SK-N-SH (cell line): ENCODE measurements around the gene CKS2. TPM values are rescaled to one million over a fixed set of nuclear protein-coding genes. Genes with fewer than 3 reads are reported as not detected.

ENCODE experiments used
- CTCF ChIA-PET: fragments of 300-600, 350-600 bp; formaldehyde crosslinking; extraction: SDS; loops from one replicate; lab custom pipeline; 2021; lab: Yijun Ruan, JAX
- POLR2A ChIA-PET: fragments of 350-600 bp; sonication (Branson Sonifier 250); formaldehyde crosslinking; extraction: SDS; loops from one replicate; lab custom pipeline; 2020; ENCODE audit warnings: antibody characterized with exemption, inconsistent platforms; lab: Yijun Ruan, JAX
- DNase-seq: peaks from one replicate; pipeline ENCODE4 v3.0.0; 2012
- H2AFZ ChIP-seq: fragments of 200-600 bp; sonication (generic); 2 replicates; pipeline ENCODE4 v1.8.1; 2016; ENCODE audit warnings: antibody characterized with exemption, mild to moderate bottlenecking, low read depth
- H3F3A ChIP-seq: fragments of 200-600 bp; sonication (generic); replicated peaks from 2 replicates; pipeline ENCODE3; 2016; ENCODE audit warnings: antibody characterized with exemption, mild to moderate bottlenecking; ENCODE audit not compliant: insufficient read depth
- H3K27ac ChIP-seq, 2 experiments: fragments of 200-500 bp in 1 of 2; fragments of 200-600 bp in 1 of 2; sonication (Bioruptor generic) in 1 of 2; sonication (generic), shearing (Covaris generic) in 1 of 2; 2 replicates each; pipeline versions ENCODE4 v1.5.1 to v1.6.1; 2014 to 2016; ENCODE audit warnings: low read depth in 2 of 2, inconsistent platforms in 1 of 2, low read length in 1 of 2, mild to moderate bottlenecking in 1 of 2, mixed read lengths in 1 of 2
- H3K27me3 ChIP-seq: fragments of 200-600 bp; sonication (generic), shearing (Covaris generic); 2 replicates; pipeline ENCODE4 v1.6.1; 2016; ENCODE audit warnings: mixed run types; ENCODE audit not compliant: insufficient read depth
- H3K36me3 ChIP-seq, 2 experiments: fragments of 200-500 bp in 1 of 2; fragments of 200-600 bp in 1 of 2; sonication (Bioruptor generic) in 1 of 2; sonication (generic) in 1 of 2; replicated peaks in 1 of 2; 2 replicates each; pipeline versions ENCODE3 to v1.5.1; 2014 to 2016; ENCODE audit warnings: low read length in 1 of 2, mild to moderate bottlenecking in 1 of 2; ENCODE audit not compliant: insufficient read depth in 2 of 2, control insufficient read depth in 1 of 2
- H3K4me1 ChIP-seq, 2 experiments: fragments of 200-500 bp in 1 of 2; fragments of 200-600 bp in 1 of 2; sonication (Bioruptor generic) in 1 of 2; sonication (generic), shearing (Covaris generic) in 1 of 2; 2 replicates each; pipeline versions ENCODE4 v1.5.1 to v1.6.1; 2014 to 2016; ENCODE audit warnings: low read depth in 1 of 2, low read length in 1 of 2, mixed run types in 1 of 2; ENCODE audit not compliant: insufficient read depth in 2 of 2, control insufficient read depth in 1 of 2
- H3K4me2 ChIP-seq: fragments of 200-600 bp; sonication (generic), shearing (Covaris generic); 2 replicates; pipeline ENCODE4 v1.6.1; 2017; ENCODE audit warnings: mixed run types
- H3K4me3 ChIP-seq, 2 experiments: fragments of 200-500 bp in 1 of 2; fragments of 200-600 bp in 1 of 2; sonication (Bioruptor generic) in 1 of 2; sonication (generic), shearing (Covaris generic) in 1 of 2; 2 replicates each; pipeline versions ENCODE4 v1.5.1 to v1.8.1; 2014 to 2016; ENCODE audit warnings: low read depth in 2 of 2, inconsistent platforms in 1 of 2, low read length in 1 of 2, mild to moderate bottlenecking in 1 of 2, mixed read lengths in 1 of 2, moderate library complexity in 1 of 2
- H3K79me2 ChIP-seq: fragments of 200-600 bp; sonication (generic); 2 replicates; pipeline ENCODE4 v1.8.1; 2017; ENCODE audit warnings: mild to moderate bottlenecking; ENCODE audit not compliant: insufficient read depth
- H3K9ac ChIP-seq: fragments of 200-600 bp; sonication (generic); 2 replicates; pipeline ENCODE4 v1.6.1; 2017; ENCODE audit warnings: mixed run types
- H3K9me2 ChIP-seq: fragments of 200-600 bp; sonication (generic); 2 replicates; pipeline ENCODE4 v1.6.1; 2017; ENCODE audit warnings: mixed run types
- H3K9me3 ChIP-seq: fragments of 200-600 bp; sonication (generic); 2 replicates; pipeline ENCODE4 v1.6.1; 2017; ENCODE audit warnings: mixed run types, mild to moderate bottlenecking, moderate library complexity
- H4K20me1 ChIP-seq: fragments of 200-600 bp; sonication (generic); 2 replicates; pipeline ENCODE4 v1.6.1; 2017; ENCODE audit warnings: mild to moderate bottlenecking, mixed run types; ENCODE audit not compliant: insufficient read depth
- ELF1 ChIP-seq: IDR thresholded peaks from 2 replicates; pipeline ENCODE4 v1.4.0; 2012
- EZH2phosphoT487 ChIP-seq: fragments of 200-600 bp; sonication (generic); IDR thresholded peaks from 2 replicates; pipeline ENCODE4 v1.6.1; 2017; ENCODE audit warnings: low read depth, mixed run types, mild to moderate bottlenecking, antibody characterized with exemption, moderate library complexity, borderline replicate concordance
- FOXJ3 ChIP-seq: sonication (generic); formaldehyde crosslinking; IDR thresholded peaks from 2 replicates; pipeline ENCODE4 v1.5.1; 2020; ENCODE audit warnings: mild to moderate bottlenecking, missing genetic modification reagents
- MAX ChIP-seq: IDR thresholded peaks from 2 replicates; pipeline ENCODE4 v1.4.0; 2012; ENCODE audit warnings: low read depth
- MEF2A ChIP-seq: IDR thresholded peaks from 2 replicates; pipeline ENCODE4 v1.4.0; 2012; ENCODE audit warnings: low read depth, borderline replicate concordance
- NRF1 ChIP-seq: IDR thresholded peaks from 2 replicates; pipeline ENCODE4 v1.6.1; 2012; ENCODE audit warnings: low read depth, mild to moderate bottlenecking, low read length
- PBX3 ChIP-seq: IDR thresholded peaks from 2 replicates; pipeline ENCODE4; 2012
- POLR2AphosphoS5 ChIP-seq: IDR thresholded peaks from 2 replicates; pipeline ENCODE4 v1.6.1; 2012; ENCODE audit warnings: low read depth, low read length
- RCOR1 ChIP-seq: fragments of 150-350 bp; IDR thresholded peaks from 2 replicates; pipeline ENCODE4 v1.6.1; 2017; ENCODE audit warnings: antibody characterized with exemption, low read length
- RFX5 ChIP-seq: IDR thresholded peaks from 2 replicates; pipeline ENCODE4 v1.6.1; 2012; ENCODE audit warnings: mild to moderate bottlenecking, improper control_type of control experiment, low read length
- RXRA ChIP-seq: IDR thresholded peaks from 2 replicates; pipeline ENCODE4 v1.4.0; 2012; ENCODE audit warnings: low read depth, mild to moderate bottlenecking, borderline replicate concordance
- TCF12 ChIP-seq: IDR thresholded peaks from 2 replicates; pipeline ENCODE4 v1.4.0; 2012
- USF1 ChIP-seq: IDR thresholded peaks from 2 replicates; pipeline ENCODE4 v1.4.0; 2012; ENCODE audit warnings: low read depth, borderline replicate concordance
- YY1 ChIP-seq: IDR thresholded peaks from 2 replicates; pipeline ENCODE4 v1.4.0; 2012; ENCODE audit warnings: low read depth, mild to moderate bottlenecking
- ZBTB33 ChIP-seq: IDR thresholded peaks from 2 replicates; pipeline ENCODE4 v1.4.0; 2012; ENCODE audit warnings: low read depth, borderline replicate concordance
- WGBS: methylation state at CpG from one replicate; pipeline ENCODE4 v1.1.6; 2017; ENCODE audit warnings: low lambda C conversion rate; 5-methylcytosine and 5-hydroxymethylcytosine counted together
- polyA plus RNA-seq, 3 experiments: library from polyadenylated mRNA; depleted of rRNA; stranded (reverse); fragments of >200 nt; gene quantifications; 2 replicates each; pipeline ENCODE4 v1.2.3, GENCODE V29; 2012
- TF ChIP-seq, protein P1 (sequence below): fragments of 150-350 bp; IDR thresholded peaks from 2 replicates; pipeline ENCODE4 v1.6.1; 2017; ENCODE audit warnings: antibody characterized with exemption, low read length, low read depth, borderline replicate concordance

Gene CKS2
- polyA plus RNA-seq, 1 of the 3 experiments (the other 2 are of a cell fraction): 362 TPM

DNA sequence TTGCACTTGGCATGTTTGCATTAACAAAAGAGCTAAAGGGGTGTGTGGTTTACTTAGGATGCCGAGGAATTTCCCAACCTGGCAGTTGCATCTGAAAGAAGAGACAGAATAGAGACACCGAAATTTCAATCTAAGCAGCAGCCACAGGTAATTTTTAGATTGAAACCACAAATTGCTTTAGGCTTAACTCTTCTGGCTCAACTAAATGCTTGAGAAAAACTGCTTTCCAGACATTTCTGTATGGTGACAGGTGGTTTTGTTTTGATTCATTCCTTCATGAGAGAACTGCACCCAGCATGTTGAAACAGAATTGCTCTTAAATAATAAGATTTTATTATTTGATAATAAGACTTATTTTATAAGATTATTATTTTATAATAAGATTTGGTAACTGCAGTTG lies 28.8 kb downstream of the CKS2 start:
- Histone ChIP-seq H3K27ac (no peak overlapping the region), H4K20me1 (no peaks in the 10 kb centered on the region), H3F3A (peaks cover 3% of the 10 kb centered on the region), H2AFZ (no peak overlapping the region), H3K4me3 (no peak overlapping the region), H3K36me3 (peaks cover 72 to 73% of the 10 kb centered on the region in 2 experiments), H3K9me3 (no peaks in the 10 kb centered on the region), H3K79me2 (no peaks in the 10 kb centered on the region), H3K9me2 (no peaks in the 10 kb centered on the region), H3K27me3 (no peaks in the 10 kb centered on the region), H3K4me2 (no peak overlapping the region), H3K4me1 (no peaks in the 10 kb centered on the region; a peak in 1 of 4 replicates), H3K9ac (no peak overlapping the region)
- 100% methylated on average over 2 of the region's 2 CpGs for WGBS
- CTCF ChIA-PET: interaction anchor here (2.0 kb wide), 1 partner anchor 8 kb away, joined by 6 read pairs; no protein-coding TSS in a partner anchor
- POLR2A ChIA-PET: no interaction called here
- no peak for DNase-seq
- no peak for TF ChIP-seq MEF2A
- TF ChIP-seq NRF1: no peak
- TF ChIP-seq, protein P1, sequence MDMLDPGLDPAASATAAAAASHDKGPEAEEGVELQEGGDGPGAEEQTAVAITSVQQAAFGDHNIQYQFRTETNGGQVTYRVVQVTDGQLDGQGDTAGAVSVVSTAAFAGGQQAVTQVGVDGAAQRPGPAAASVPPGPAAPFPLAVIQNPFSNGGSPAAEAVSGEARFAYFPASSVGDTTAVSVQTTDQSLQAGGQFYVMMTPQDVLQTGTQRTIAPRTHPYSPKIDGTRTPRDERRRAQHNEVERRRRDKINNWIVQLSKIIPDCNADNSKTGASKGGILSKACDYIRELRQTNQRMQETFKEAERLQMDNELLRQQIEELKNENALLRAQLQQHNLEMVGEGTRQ: no peak
- TF ChIP-seq PBX3: no peak
- TF ChIP-seq YY1: no peak
- TF ChIP-seq POLR2AphosphoS5: no peak
- TF ChIP-seq TCF12: no peak
- no peak for TF ChIP-seq RFX5
- no peak for TF ChIP-seq EZH2phosphoT487
- TF ChIP-seq ZBTB33: no peak
- no peak for TF ChIP-seq USF1
- TF ChIP-seq ELF1: no peak
- no peak for TF ChIP-seq RXRA
- TF ChIP-seq MAX: no peak
- TF ChIP-seq RCOR1: no peak
- TF ChIP-seq FOXJ3 (CRISPR knock-in tag): no peak
